Epidermal melanocyte (primary cell): ENCODE data around the gene SHROOM3.

Experiments used
- DNase-seq: peaks from one replicate; pipeline ENCODE4 v3.0.0; 2011; ENCODE audit warnings: low spot score; ENCODE audit not compliant: insufficient read length

Gene SHROOM3

GRCh38 chr4:76539979-76540378 lies 105.0 kb downstream of the SHROOM3 start:
- DNase-seq: no peak

GRCh38 chr4:76540486-76540885 lies 105.5 kb downstream of the SHROOM3 start:
- DNase-seq: no peak

GRCh38 chr4:76543378-76543777 lies 108.3 kb downstream of the SHROOM3 start:
- DNase-seq: no peak

GRCh38 chr4:76544725-76545124 lies 109.7 kb downstream of the SHROOM3 start:
- DNase-seq: no peak

GRCh38 chr4:76545226-76545884 lies 110.3 kb downstream of the SHROOM3 start:
- no peak for DNase-seq

GRCh38 chr4:76546327-76546726 lies 111.3 kb downstream of the SHROOM3 start:
- no peak for DNase-seq

- no peak for DNase-seq
These were observed 112.0 kb downstream of the SHROOM3 start for GRCh38 chr4:76546759-76547742.

- no peak for DNase-seq
These were observed 113.7 kb downstream of the SHROOM3 start for GRCh38 chr4:76548704-76549103.

- DNase-seq: no peak
These were observed 114.7 kb downstream of the SHROOM3 start for GRCh38 chr4:76549765-76550164.

GRCh38 chr4:76550966-76551780 lies 116.1 kb downstream of the SHROOM3 start:
- DNase-seq: no peak

GRCh38 chr4:76554630-76555029 lies 119.6 kb downstream of the SHROOM3 start:
- no peak for DNase-seq

- DNase-seq: no peak
These were observed 121.4 kb downstream of the SHROOM3 start for GRCh38 chr4:76556452-76556851.

- DNase-seq: no peak
These were observed 123.6 kb downstream of the SHROOM3 start for GRCh38 chr4:76558396-76559235.

GRCh38 chr4:76559236-76560071 lies 124.4 kb downstream of the SHROOM3 start:
- no peak for DNase-seq

GRCh38 chr4:76562161-76562560 lies 127.1 kb downstream of the SHROOM3 start:
- DNase-seq: no peak

GRCh38 chr4:76562836-76563453 lies 127.9 kb downstream of the SHROOM3 start:
- DNase-seq: no peak

GRCh38 chr4:76563454-76564122 lies 128.6 kb downstream of the SHROOM3 start:
- no peak for DNase-seq

- no peak for DNase-seq
These were observed 129.3 kb downstream of the SHROOM3 start for GRCh38 chr4:76564123-76564915.
